HG03460 (cell line): ENCODE data around the gene AXIN1.

ENCODE experiments used
- ATAC-seq: cut with Tn5 transposase; IDR thresholded peaks from one replicate; pipeline ENCODE4 v1.9.1; 2021; ENCODE audit not compliant: unreplicated experiment

AXIN1 gene

DNA sequence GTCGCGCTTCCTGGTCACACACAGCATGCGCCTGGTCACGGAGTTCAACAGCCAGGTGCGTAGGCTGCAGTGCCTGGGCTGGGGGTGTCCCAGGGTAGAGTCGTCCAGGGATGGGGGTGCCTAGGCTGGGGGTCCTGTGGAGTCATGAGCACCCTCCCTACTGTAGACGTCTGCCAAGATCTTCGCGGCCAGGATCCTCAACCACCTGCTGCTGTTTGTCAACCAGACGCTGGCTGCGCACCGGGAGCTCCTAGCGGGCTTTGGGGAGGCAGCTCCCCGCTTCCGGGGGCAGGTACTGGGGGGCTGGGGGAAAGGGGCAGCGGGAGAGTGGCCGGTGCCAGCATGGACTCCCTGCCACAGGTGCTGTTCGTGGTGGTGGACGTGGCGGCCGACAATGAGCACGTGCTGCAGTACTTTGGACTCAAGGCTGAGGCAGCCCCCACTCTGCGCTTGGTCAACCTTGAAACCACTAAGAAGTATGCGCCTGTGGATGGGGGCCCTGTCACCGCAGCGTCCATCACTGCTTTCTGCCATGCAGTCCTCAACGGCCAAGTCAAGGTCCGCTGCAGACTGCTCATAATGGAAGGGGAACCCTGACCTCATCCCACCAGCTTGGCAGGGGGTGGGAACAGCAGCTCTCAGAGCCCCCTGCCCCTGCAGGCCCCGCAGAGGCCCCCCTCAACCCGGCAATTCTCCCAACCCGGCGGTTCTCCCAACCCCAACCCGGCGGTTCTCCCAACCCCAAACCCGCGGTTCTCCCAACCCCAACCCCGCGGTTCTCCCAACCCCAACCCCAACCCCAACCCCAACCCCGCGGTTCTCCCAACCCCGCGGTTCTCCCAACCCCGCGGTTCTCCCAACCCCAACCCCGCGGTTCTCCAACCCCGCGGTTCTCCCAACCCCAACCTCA is 67.1 kb downstream of the AXIN1 start:
- ATAC-seq = no peak

DNA sequence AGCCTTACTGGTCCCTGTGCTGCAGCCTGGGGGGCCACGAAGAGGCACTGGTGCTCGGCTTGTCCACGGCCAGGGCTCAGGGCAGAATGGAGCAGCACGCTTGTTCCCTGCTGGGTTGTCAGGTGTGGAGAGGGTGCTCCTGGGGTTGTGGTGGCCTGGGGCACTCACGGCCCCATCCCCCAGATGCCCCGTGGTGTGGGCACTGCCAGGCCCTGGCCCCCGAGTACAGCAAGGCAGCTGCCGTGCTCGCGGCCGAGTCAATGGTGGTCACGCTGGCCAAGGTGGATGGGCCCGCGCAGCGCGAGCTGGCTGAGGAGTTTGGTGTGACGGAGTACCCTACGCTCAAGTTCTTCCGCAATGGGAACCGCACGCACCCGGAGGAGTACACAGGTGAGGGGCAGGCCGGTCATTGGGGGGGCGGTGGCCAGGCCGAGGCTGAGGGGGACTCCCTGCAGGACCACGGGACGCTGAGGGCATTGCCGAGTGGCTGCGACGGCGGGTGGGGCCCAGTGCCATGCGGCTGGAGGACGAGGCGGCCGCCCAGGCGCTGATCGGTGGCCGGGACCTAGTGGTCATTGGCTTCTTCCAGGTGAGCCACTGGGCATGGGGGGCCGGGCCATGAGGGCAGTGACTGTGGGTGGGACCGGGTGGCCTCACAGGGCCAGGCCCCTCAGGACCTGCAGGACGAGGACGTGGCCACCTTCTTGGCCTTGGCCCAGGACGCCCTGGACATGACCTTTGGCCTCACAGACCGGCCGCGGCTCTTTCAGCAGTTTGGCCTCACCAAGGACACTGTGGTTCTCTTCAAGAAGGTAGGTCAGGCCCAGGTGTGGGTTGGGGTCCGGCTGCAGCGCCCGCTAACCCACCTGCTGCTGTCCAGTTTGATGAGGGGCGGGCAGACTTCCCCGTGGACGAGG is 68.1 kb downstream of the AXIN1 start:
- ATAC-seq = no peak

DNA sequence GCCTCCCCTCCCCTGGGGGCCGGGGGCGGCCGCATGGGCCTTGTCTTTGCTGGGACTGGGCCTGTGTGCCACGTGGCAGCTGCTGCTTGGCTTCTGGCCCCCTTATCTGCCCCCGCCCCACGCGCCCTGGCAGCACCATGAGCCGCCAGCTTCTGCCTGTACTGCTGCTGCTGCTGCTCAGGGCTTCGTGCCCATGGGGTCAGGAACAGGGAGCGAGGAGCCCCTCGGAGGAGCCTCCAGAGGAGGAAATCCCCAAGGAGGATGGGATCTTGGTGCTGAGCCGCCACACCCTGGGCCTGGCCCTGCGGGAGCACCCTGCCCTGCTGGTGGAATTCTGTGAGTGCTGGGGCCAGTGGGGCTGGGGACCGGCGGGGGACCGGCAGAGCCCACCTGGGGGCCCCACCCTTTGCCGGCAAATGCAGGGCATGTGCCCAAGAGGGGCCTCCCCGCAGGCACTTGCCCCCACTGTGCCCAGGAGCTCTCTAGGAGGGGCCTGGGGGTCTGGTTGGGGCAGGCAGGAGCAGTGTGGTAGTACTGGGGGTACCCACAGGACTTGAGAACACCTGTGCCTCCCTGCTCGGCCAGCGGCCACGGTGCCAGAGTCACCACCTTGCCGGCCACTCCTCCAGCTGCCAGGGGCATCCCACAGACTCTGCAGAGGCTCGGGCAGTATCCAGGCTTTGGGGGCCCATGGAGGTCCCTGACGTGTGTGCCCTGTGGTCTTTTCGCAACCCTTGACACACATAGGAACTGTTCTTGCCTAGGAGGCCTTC is 69.3 kb downstream of the AXIN1 start, which contains the start of gene PDIA2:
PDIA2 (plus strand) TSS at position 132 of the 773 bp plus-strand sequence; CDS start at position 138, 6 bp downstream.
- no peak for ATAC-seq

DNA sequence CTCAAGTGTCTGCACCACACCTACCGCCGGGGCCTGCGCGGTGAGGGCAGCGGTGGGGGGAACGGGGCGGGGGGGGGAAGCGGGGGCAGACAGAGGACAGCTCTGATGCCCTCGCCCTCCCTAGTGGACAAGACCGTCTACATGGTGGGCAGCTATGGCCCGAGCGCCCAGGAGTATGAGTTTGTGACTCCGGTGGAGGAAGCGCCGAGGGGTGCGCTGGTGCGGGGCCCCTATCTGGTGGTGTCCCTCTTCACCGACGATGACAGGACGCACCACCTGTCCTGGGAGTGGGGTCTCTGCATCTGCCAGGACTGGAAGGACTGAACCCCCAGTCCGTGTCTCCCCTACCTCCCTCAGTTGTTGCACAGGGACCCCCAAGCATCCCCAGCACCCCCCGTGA is 70.0 kb downstream of the AXIN1 start:
- no peak for ATAC-seq

DNA sequence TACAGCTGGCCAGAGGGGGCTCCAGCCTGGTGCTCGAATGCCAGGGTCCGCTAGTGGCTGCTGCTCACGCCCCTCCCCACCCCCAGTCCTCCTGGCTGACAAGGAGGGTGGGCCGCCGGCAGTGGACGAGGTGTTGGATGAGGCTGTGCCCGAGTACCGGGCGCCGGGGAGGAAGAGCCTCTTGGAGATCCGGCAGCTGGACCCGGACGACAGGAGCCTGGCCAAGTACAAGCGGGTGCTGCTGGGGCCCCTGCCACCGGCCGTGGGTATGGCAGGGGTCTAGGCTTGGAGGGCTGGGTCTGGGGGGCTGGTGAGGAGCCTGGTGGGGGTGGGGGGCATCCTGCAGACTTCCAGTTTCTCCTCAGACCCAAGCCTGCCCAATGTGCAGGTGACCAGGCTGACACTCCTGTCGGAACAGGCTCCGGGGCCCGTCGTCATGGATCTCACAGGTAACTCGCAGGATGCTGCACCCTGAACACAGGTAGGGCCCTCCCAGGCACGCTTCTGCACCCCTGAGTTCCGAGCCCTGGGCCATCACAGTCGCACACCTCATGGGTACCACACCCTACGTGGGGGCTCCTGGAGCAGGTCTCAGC is 70.8 kb downstream of the AXIN1 start:
- ATAC-seq = no peak

DNA sequence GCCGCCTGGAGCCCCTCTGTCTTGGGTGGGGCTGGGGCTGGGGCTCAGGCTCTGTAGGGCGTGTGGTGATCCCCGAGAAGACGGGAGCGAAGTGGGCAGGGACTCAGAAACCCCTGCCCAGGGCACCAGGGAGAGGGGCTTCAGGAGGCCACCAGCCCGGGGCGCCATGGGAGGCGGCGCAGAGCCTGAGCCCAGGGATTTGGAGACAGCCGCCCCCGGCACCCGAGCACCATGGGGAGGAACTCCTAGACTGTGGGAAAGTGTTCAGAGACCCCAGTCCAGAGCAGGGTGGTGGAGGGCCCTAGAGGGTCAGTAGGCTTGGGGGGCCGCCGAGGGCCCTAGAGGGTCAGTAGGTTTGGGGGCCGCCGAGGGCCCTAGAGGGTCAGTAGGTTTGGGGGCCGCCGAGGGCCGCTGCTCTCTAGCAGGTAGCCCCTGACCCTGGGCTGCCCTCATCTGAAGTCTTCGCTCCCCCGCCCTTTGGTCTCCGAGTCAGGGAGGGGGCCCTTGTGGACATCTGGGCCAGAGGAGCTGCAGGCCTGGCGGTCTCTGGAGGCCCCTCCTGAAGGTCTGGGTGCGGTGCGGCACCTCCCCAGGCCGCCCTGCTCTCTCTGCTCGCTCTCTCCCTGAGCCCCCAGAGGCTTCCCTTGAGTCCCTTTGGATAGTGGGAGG is 71.4 kb downstream of the AXIN1 start:
- no peak for ATAC-seq

DNA sequence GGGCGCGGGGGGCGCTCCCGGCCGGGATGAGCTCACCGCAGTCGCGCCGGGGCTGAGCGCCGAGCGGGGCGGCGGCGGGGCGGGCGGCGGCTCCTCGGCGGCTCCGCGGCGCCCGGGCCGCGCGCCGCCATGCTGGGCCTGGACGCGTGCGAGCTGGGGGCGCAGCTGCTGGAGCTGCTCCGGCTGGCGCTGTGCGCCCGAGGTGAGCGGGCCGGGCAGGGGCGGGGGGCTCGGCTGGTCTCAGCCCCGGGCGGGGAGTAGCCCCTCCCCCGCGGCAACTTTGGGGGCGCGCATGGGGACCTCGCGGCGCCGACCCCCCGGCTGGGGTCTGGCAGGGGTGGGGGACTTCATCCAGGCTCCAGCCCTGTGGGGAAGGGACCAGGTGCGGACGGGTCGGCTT is 72.0 kb downstream of the AXIN1 start, which contains the start of gene ARHGDIG:
ARHGDIG (plus strand) TSS at position 40 of the 400 bp plus-strand sequence; CDS start at position 130, 90 bp downstream.
- no peak for ATAC-seq

DNA sequence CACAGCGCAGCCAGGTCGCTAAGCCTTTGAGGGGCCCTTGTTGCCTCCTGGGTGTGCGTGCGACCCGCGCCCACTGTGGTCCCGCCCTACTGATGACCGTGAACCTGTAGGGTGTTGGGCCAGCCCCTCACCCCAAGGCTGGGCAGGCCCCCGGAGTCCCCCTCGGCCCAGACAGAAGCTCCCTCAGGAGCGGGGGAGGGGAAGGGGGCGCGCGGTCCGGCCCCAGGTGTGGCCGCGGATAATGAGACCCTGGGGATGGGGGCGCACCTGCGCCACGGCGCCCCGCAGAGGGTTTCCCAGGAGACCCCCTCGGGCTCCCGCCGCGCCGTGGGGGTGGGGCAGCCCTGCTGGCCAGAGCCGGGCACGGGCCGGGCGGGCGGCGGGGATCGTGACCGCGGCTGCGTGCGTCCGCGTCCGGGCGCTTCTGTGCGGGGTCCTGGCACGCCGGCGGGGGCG is 72.5 kb downstream of the AXIN1 start:
- no peak for ATAC-seq

DNA sequence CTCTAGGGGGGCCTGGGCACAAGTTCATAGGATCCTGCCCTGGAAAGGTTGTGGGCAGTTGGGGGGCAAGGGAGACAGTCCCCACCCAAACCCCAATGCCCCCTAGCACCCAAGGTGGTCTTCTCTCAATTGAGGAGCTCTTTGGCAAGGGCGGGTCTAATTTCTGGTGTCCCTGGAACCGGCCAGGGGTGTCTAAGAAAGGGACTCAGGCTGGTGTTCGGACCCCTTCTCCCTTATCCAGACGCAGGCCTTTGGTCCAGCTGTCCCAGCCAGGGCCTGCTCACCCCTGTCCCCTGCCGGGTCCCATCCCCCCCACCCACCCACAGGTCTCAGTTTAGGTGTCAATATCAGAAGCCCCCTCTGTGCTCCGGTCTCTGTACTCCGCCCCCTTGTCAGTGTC is 73.0 kb downstream of the AXIN1 start:
- no peak for ATAC-seq

DNA sequence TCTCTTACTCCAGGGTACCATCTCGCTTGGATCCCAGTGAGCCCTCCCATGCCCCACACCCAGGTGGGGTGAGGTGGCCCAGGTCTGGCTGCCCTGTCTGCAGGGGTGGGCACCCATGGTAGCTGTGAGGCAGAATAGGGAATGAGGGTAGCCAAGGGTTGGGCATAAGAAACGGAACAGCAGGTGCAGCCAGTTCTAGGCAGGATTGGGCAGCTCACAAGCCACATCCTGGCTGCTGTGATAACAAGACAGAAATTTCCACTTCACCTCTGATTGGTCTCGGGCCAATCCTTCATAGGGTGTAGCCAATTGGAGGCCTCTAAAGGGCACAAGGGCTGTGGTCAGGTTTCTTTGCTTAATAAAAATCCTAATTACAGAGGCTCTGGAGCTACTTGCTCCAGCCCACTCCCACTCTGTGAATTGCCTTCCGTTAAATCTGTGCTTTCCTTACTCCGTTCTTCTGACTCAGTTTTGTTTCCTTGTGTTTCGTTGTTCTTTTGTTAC is 73.6 kb downstream of the AXIN1 start:
- ATAC-seq = no peak

DNA sequence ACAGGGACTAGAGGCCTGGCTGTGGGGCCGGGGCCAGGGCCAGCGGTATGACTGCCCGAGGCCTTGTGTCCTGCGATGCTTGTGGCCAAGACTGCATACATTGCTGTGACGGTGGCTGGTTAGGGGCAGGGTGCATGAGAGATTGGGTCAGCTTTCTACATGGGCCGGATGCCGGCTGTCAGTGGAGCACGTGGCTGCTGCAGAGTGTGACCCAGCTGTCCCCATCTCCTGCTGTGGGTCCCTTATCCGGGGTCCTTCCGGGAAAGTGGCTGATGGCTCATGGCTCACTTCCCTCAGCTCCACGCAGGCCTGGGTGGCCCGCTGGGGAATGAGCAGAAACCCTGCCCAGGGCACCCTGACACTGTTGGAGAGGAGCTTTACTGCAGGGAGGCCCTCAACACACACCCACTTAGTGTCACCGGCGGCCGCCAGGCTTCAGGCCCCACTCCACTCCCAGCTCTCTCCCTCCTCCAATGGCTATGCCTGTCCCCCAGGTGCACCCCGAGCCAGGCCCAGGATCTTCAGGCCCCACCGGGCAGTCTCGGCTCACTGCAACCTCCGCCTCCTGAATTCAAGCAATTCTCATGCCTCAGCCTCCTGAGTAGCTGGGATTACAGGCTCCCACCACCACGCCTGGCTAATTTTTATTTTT is 76.0 kb downstream of the AXIN1 start:
- no peak for ATAC-seq

DNA sequence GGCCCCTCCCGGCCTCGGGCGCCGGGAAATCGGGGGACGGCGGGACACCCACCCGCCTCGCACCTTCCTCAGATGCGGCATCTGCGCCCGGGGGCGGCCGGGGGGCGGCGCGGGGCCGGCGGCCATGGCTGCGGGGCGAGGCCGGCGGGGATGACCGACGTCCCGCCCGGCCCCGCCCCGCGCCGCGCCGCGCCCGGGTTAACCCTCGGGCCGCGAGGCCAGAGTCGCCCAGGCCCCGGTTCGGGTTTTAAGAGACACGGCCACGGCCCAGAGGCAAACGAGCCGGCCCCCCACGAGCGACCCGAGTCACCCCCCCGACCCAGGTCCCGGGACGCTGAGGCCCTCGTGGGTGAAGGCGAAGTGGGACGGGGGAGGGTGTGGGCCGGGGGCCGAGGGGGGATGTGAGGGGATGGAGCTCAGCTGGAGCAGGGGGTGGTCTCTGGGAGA is 76.7 kb downstream of the AXIN1 start, which contains the start of gene RGS11:
RGS11 (minus strand) TSS at position 159 of the 447 bp plus-strand sequence; CDS start at position 126, 33 bp downstream.
- ATAC-seq = no peak

DNA sequence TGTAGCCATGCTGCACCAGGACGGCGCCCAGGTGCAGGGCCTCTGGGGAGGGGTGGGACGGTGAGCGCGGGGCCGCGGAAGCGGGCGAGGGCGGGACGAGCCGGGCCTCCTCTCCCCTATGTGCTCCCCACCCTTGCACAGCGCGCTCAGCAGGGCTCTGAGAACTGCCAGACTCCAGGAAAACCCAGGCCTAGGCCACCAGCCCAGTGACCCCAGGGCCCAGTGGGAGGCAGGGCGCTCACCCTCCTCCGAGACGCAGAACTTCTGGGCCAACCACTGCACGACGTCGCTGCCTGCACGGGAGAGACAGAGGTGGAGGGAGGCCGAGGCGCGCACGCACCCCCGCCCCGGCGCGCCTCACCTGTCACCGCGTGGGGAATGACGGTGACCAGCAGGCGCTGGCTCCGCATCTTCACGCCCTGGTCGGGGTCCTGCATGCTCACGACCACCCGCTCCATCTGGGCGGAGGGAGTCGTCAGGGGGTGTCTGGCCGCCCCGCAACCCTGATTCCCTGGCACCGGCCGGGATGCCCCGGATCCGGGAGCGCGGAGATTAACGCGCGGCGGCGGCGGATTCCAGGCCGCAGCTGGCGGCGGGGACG is 77.4 kb downstream of the AXIN1 start:
- ATAC-seq = no peak

DNA sequence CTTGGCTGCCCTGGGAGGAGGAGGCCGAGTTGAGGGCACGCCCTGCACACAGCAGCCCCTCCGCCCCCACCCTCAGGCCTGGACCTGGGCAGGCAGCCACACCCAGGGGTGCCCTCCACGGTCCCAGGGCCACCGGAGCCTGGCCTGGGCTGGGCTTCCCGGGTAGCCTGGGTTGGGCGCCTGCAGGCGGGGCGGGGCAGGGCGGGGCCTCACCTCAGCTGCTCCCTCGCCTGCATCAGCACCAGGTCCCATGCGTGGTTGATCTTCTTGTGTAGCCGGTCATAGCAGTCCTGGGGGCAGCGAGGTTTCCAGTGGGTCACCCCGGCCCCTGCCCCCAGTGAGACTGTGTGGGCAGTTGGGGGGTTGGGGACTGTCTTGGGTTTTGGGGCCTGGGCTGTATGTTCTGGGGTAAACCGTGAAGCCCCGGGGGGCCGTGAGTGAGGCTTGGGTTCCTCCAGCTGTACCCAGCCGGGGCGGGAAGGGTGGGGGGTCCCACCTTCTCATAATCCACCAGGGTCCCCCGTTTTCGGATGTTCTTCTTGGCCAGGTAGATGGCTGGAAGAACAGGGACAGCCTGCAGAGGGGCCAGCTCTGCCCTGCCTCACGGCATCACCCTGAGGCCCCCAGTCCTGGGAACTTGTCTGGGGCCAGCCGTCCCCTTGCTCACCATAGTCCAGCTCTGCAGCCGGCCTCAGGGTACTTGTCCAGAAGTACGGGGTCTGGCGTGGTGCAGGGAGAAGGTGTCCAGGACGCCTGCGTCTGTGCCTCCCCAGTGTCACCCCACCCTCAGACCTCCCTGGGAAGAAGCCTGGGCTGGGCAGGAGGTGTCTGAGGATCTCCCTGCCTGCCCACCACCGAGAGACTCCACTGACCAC is 78.7 kb downstream of the AXIN1 start:
- no peak for ATAC-seq

DNA sequence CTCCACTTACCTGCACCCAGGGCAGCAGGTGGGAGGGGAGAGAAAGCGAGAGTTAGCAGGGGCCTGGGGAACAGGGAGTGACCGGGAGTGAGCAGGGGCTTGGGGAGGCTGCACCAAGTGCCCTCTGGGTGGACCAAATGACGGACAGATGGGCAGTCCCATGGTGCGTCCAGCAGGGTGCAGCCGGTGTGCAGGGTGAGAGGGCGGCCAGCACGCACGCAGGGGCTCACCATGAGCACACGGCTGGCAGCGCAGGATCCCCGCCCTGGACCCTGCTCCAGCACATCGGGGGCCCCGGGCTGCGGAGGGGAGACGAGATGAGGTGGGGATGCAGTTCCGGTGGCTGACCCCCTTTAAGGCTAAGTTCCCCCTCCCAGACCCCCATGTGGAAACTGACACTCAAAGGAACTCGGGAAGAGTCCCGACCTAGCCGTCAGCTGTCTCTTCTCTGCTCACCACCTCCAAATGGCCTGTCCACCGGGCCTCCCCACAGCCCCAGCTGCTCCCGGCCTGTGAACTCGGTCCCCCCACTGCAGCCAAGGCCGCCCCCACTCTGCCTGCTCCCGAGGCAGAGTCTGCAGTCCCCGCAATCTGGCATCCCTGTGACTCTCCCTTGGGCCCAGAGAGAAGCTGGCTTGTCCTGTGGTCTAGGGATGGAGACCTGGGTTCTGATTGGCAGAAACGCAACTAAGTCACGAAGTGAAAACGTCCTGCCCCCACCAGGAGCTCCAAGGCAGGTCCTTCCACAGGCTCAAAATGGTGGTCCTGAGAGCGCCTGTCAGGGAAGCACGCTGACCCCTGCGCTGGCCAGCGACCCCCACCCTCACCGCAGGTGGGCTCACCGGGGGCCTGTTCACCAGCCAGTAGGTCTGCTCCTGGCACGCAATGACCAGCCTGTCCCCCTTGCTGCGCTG is 79.6 kb downstream of the AXIN1 start:
- ATAC-seq = no peak
